Hepatocyte (in vitro differentiated cells): ENCODE measurements around the gene OLFM3. TPM values are rescaled to one million over a fixed set of nuclear protein-coding genes. Genes with fewer than 3 reads are reported as not detected.

Experiments used
- DNase-seq: peaks from one replicate; pipeline ENCODE4 v3.0.0-alpha.2; 2016; ENCODE audit warnings: low spot score
- H2AFZ ChIP-seq: fragments of 200-600 bp; sonication (generic); 2 replicates; pipeline ENCODE4 v1.6.0; 2016; ENCODE audit warnings: antibody characterized with exemption, mild to moderate bottlenecking
- H3K27ac ChIP-seq: fragments of 200-600 bp; sonication (generic); 2 replicates; pipeline ENCODE4 v1.5.1; 2016; ENCODE audit warnings: mild to moderate bottlenecking
- H3K27me3 ChIP-seq: fragments of 200-600 bp; sonication (generic); 2 replicates; pipeline ENCODE4 v1.6.1; 2016
- H3K36me3 ChIP-seq: fragments of 200-600 bp; sonication (generic); replicated peaks from 2 replicates; pipeline ENCODE4 v1.5.1; 2016; ENCODE audit warnings: low read depth; ENCODE audit not compliant: insufficient read depth
- H3K4me1 ChIP-seq: fragments of 200-600 bp; sonication (generic); 2 replicates; pipeline ENCODE4 v1.5.1; 2016; ENCODE audit warnings: mild to moderate bottlenecking, moderate library complexity; ENCODE audit not compliant: insufficient read depth
- H3K4me2 ChIP-seq: fragments of 200-600 bp; sonication (generic); 2 replicates; pipeline ENCODE4 v1.6.0; 2016
- H3K4me3 ChIP-seq: fragments of 200-600 bp; sonication (generic); 2 replicates; pipeline ENCODE4 v1.5.1; 2016; ENCODE audit warnings: mild to moderate bottlenecking
- H3K79me2 ChIP-seq: fragments of 200-600 bp; sonication (generic); 2 replicates; pipeline ENCODE4 v1.6.0; 2017; ENCODE audit warnings: mild to moderate bottlenecking
- H3K9me2 ChIP-seq: fragments of 200-600 bp; sonication (generic); replicated peaks from 2 replicates; pipeline ENCODE4 v1.6.0; 2017; ENCODE audit warnings: mild to moderate bottlenecking; ENCODE audit not compliant: insufficient read depth
- H3K9me3 ChIP-seq: fragments of 200-600 bp; sonication (generic); 2 replicates; pipeline ENCODE4 v1.5.1; 2016; ENCODE audit warnings: low read depth, mild to moderate bottlenecking
- H4K20me1 ChIP-seq: fragments of 200-600 bp; sonication (generic); 2 replicates; pipeline ENCODE4 v1.6.0; 2016; ENCODE audit warnings: mild to moderate bottlenecking; ENCODE audit not compliant: insufficient read depth, poor library complexity, severe bottlenecking
- CTCF ChIP-seq: fragments of 200-600 bp; sonication (generic); IDR thresholded peaks from 2 replicates; pipeline ENCODE4 v1.5.1; 2016; ENCODE audit warnings: antibody characterized with exemption, mild to moderate bottlenecking; ENCODE audit not compliant: poor library complexity
- EZH2 ChIP-seq: fragments of 200-600 bp; sonication (generic); IDR thresholded peaks from 2 replicates; pipeline ENCODE4 v1.6.1; 2016; ENCODE audit warnings: antibody characterized with exemption, mild to moderate bottlenecking, borderline replicate concordance
- EZH2phosphoT487 ChIP-seq: fragments of 200-600 bp; sonication (generic); IDR thresholded peaks from one replicate; pipeline ENCODE4 v1.6.1; 2018; ENCODE audit warnings: antibody characterized with exemption, mild to moderate bottlenecking, low read depth, moderate library complexity; ENCODE audit not compliant: unreplicated experiment, severe bottlenecking
- WGBS: methylation state at CpG from one replicate; pipeline ENCODE4 v1.1.6; 2016; ENCODE audit warnings: low lambda C conversion rate; ENCODE audit errors: missing lambda C conversion rate; 5-methylcytosine and 5-hydroxymethylcytosine counted together
- polyA plus RNA-seq: library from polyadenylated mRNA; unstranded; fragments of >200 nt; fragmentation: Nextera tagmentation; extraction: Ambion mirVana; gene quantifications from 2 replicates; pipeline ENCODE4 v1.2.1, GENCODE V29; 2016
- small RNA-seq: library from RNA; depleted of rRNA; stranded (forward); fragments of <200 nt; gene quantifications from one replicate; pipeline ENCODE3, GENCODE V24; 2014
- total RNA-seq: library from RNA; depleted of rRNA; stranded (reverse); fragments of >200 nt; gene quantifications from 2 replicates; pipeline ENCODE4 v1.2.3, GENCODE V29; 2014

OLFM3 gene
- total and polyA plus RNA-seq, 2 experiments from 2014 or later: 2.7 to 6.2 TPM

GRCh38 chr1:101769520-101769919, 227.2 kb downstream of the OLFM3 start:
- H3K4me2 ChIP-seq: no peak overlapping the region
- no peaks in the 10 kb centered on the region for H3K9me3 ChIP-seq
- peak; percentile 17 for DNase-seq
- no peaks in the 10 kb centered on the region for H3K4me1 ChIP-seq
- no peak overlapping the region for H2AFZ ChIP-seq
- 62% methylated on average over 3 of the region's 3 CpGs for WGBS
- H3K9me2 ChIP-seq: no peaks in the 10 kb centered on the region
- no peaks in the 10 kb centered on the region for H3K36me3 ChIP-seq
- no peaks in the 10 kb centered on the region for H4K20me1 ChIP-seq
- no peaks in the 10 kb centered on the region for H3K79me2 ChIP-seq
- TF ChIP-seq CTCF (peak; percentile 41), EZH2phosphoT487 (no peak)
- no peaks in the 10 kb centered on the region for H3K27me3 ChIP-seq
- no peak overlapping the region for H3K4me3 ChIP-seq
- H3K27ac ChIP-seq: no peak overlapping the region

GRCh38 chr1:101757985-101758384, 238.7 kb downstream of the OLFM3 start:
- H3K4me3 ChIP-seq: no peak overlapping the region

GRCh38 chr1:101756411-101756810, 240.3 kb downstream of the OLFM3 start:
- Histone ChIP-seq H3K27ac (no peak overlapping the region), H3K79me2 (no peaks in the 10 kb centered on the region), H3K9me3 (no peaks in the 10 kb centered on the region), H3K4me1 (no peaks in the 10 kb centered on the region), H3K4me3 (no peak overlapping the region), H3K36me3 (no peaks in the 10 kb centered on the region), H3K9me2 (no peaks in the 10 kb centered on the region), H4K20me1 (no peaks in the 10 kb centered on the region), H2AFZ (no peak overlapping the region), H3K4me2 (no peak overlapping the region), H3K27me3 (no peaks in the 10 kb centered on the region)
- TF ChIP-seq EZH2phosphoT487 (no peak), EZH2 (no peak), CTCF (no peak)
- DNase-seq: no peak
- 82% methylated on average over 2 of the region's 2 CpGs for WGBS

More at GRCh38 chr1:101757985-101758384, 238.7 kb downstream of the OLFM3 start:
- no peak overlapping the region for H3K27ac ChIP-seq
- H3K36me3 ChIP-seq: no peaks in the 10 kb centered on the region
- no peak overlapping the region for H3K4me2 ChIP-seq
- H2AFZ ChIP-seq: no peak overlapping the region
- WGBS: 80% methylated on average over 5 of the region's 5 CpGs
- no peaks in the 10 kb centered on the region for H3K9me3 ChIP-seq
- no peak for DNase-seq
- no peaks in the 10 kb centered on the region for H3K79me2 ChIP-seq
- no peaks in the 10 kb centered on the region for H3K9me2 ChIP-seq
- no peaks in the 10 kb centered on the region for H3K4me1 ChIP-seq
- TF ChIP-seq EZH2phosphoT487 (no peak), EZH2 (no peak), CTCF (no peak)
- no peaks in the 10 kb centered on the region for H3K27me3 ChIP-seq
- no peaks in the 10 kb centered on the region for H4K20me1 ChIP-seq

Small RNA genes within 50 kb of the gene (small RNA-seq; reads per million reads assigned to genes)
- not detected for gene RNU6-352P
